HG03432 (cell line): ENCODE data around the gene ZNF804B.

Experiments
- ATAC-seq: cut with Tn5 transposase; IDR thresholded peaks from one replicate; pipeline ENCODE4 v1.9.1; 2021; ENCODE audit warnings: mild to moderate bottlenecking, moderate library complexity; ENCODE audit not compliant: unreplicated experiment

The ZNF804B gene

DNA sequence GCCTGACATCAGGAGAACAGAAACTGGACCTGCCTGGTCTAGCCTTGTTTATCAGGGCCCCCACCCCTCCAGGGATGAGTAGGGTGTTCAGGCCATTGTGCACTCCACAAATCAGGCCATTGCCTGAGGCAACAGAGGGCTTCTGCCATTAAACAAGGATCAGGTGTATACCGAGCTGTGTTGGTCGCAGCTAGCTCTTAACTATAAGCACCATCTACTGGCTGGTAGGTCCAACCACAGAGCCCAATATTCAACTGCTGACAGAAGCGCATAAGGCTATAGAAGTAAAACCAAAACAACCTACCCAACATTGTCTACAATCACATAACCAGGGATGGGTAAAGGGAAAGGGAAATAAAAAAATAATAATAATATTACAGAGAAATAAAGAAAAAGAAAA, 487.7 kb downstream of the ZNF804B start:
- ATAC-seq, result no peak

DNA sequence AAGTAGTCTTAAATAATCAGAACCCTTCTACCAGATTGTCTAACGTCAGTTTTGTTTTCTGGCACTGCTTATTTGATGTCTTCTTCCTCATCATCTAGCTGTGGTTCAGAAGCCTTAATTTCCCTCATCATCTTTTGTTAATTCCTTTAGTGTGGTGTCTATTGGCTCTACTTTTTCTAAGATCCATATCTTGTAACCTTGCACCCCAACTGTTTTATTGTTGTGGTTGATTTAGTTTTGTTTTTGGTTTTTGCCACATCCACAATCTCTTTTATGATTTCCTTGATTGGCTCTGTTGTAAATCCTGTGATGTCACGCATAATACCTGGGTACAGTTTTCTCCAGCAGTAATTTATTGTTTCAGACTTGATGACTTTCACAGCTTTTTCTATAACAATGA, 499.6 kb downstream of the ZNF804B start:
- ATAC-seq, result no peak

DNA sequence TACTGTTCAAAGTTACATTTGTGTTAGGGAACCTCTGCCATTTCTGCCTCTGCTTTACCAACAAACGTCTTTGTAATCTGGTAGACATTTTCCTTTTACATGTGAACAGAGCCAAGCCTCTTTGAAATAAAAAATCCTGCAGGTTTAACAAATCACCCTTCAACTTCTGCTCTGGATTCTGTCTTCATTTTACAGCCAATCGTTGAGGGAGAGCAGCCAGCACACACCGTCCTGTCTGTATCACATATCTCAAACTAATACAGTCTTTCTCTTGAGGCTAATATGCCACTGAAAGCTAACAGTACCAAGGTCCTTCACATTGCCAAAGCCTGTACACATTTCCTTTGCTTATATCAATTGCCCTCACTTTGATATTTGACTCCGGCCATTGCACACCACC, 504.6 kb downstream of the ZNF804B start:
- no peak for ATAC-seq

- no peak for ATAC-seq
These were observed 506.1 kb downstream of the ZNF804B start for GRCh38 chr7:89265631-89266030.

DNA sequence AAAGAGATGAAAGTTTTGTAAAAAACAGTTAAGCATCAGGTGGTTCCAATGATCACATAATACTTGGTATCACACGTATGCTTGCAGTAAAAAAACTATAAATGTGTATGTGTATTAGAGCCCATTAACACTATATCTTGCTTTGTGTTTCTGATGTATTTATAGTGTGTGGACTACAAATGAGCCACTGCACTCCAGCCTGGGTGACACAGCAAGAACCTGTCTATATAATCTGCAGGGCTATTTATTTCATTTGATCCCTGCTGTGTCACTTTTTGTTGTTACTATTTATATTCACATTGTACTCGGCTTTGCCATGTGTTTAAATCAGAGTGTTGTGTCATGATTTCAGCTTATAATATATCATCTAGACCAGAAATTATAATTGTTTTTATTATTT, 523.8 kb downstream of the ZNF804B start:
- ATAC-seq, result no peak

- no peak for ATAC-seq
These were observed 549.0 kb downstream of the ZNF804B start for GRCh38 chr7:89308535-89308934.

DNA sequence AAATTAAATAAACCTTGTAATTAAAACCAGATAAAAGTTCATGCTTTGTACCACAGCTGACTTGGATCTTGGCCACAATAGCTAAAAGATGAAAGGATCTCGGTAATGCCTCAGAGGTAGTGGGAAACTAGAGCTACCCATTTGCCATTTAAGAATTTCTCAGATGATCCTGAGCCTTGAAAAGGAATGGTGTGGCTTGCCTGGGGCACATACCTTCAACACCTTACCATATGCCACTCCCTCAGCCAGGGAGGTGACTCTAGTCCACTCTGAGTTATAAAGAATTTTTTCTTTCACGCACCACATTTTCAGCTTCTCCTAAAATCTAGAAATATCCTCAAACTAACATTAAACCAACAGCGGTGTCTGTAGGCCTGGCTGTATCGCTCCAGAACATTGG, 552.4 kb downstream of the ZNF804B start:
- no peak for ATAC-seq

DNA sequence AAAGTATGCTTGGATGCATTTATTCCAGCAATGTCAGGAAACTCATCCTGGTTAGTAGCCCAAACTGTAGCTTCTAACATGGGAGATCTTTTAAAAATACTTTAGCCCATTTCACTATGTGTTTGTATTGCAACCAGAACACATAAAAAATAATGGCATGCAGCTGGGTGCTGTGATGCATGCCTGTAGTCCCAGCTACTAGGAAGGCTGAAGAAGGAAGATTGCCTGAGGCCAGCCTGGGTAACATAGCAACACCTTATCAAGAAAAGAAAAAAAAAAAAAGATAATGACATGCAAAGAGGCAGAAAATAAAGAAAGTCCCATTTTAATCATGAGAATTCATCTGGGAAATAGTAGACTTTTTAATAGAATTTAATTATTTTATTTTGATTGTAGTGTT, 553.1 kb downstream of the ZNF804B start:
- no peak for ATAC-seq

DNA sequence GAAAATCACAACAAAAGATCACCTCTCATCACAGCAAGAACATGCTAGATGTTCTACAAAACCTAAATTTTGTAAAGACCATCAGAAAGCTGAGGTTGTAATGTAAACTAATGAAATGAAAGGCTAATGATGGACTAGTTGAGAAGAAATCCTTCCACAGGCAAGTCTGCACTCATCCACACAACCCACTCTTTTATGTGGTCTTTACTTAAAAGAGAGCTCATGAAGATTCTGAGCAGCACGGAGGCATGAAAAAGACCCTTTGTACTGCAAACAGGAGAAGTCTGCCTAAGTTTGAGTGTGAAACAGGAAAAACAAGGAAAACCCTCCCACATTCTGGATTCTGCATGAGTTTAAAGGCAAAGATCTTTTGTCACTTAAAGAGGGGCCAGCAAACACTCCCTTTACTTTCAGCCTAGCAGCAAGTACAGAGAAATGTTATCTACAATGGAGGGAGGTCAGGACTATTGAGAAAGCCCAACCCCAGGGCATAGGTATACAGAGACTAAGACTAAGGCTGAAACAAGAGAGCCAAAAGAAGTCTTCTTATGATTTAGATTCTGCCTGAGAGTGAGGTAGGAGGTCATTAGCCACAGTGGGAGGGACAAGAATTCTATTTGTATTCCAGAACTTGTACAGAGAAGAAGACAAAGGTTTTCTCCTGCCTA, 557.2 kb downstream of the ZNF804B start:
- no peak for ATAC-seq

DNA sequence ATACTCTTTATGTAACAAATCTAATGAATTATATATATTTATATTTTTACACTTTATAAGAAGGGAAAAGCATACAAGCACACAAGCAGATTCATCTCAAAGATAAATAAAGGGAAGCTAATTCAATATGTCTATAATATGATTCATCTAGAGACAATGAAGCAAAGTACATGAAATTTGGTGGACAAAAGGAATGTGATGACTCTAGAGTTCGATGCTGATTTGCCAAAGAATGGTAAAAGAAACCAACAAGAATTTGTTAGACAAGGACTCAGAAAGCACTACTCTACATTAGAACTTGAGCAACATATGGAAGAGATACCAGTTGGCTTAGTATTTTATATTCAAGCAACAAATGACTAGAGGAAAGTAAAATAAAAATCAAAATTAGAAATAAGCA, 572.5 kb downstream of the ZNF804B start:
- no peak for ATAC-seq

GRCh38 chr7:89334797-89335196, 575.3 kb downstream of the ZNF804B start:
- no peak for ATAC-seq

GRCh38 chr7:89335490-89335889, 576.0 kb downstream of the ZNF804B start:
- no peak for ATAC-seq

GRCh38 chr7:89336121-89336520, 576.6 kb downstream of the ZNF804B start:
- ATAC-seq, result no peak

DNA sequence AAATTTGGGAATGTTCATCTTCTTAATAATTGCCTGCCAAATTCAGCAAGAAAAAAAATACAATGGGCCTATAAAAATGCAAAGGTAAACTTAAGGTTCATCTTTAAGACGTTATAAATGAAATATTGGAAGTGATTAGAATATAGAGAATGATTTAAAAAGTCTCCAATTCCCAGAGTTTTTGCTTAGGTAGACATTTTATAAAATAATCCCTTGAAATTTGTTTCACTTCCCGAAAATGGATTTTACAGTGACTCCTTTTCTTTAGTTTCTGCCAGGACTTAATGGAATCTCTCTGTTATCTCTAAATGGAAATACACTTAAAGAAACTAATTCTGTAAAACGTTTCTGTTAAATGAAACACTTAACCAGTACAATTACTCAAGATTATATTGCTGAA, 580.2 kb downstream of the ZNF804B start:
- no peak for ATAC-seq

DNA sequence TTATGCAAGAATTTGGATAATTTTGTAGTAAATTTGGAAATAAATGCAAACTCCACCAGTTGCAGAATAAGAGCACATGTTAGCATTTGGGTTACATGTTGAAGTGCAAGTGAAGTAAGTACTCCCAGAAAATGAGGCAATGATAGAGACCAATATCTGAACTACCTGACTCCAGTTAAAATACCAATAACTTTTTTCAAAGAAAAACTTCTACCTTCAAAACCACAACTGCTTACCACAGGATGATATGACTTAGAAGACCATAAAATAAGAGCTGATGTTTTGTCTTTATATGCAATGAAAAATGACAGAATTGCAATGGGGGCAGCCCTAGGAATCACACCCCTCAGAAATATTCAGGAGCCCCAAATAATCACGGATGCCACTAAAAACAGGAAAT, 597.6 kb downstream of the ZNF804B start:
- no peak for ATAC-seq

- no peak for ATAC-seq
These were observed 617.7 kb downstream of the ZNF804B start for GRCh38 chr7:89377219-89377618.

- no peak for ATAC-seq
These were observed 625.9 kb downstream of the ZNF804B start for GRCh38 chr7:89385411-89385810.
